GM12874 (cell line): Measurements from ENCODE around the gene ACTR2.
A peak's percentile ranks its signal among the peaks of the same experiment; 100 is the strongest.

Source experiments
- CTCF ChIP-seq: IDR thresholded peaks from 2 replicates; pipeline ENCODE4 v1.5.1; 2011; ENCODE audit warnings: low read depth, mild to moderate bottlenecking, control low read depth, low read length, moderate library complexity; ENCODE audit not compliant: insufficient read depth

Gene ACTR2

GRCh38 chr2:65263986-65264385 lies 36.4 kb downstream of the ACTR2 start:
- no peak for TF ChIP-seq CTCF

GRCh38 chr2:65264821-65265670 lies 37.4 kb downstream of the ACTR2 start:
- TF ChIP-seq CTCF, result peak; percentile 42; the same call in 1 of the 2 replicates

GRCh38 chr2:65265671-65266045 lies 38.0 kb downstream of the ACTR2 start:
- TF ChIP-seq CTCF, result no peak

- TF ChIP-seq CTCF, result no peak
Observed at GRCh38 chr2:65267008-65267407, 39.4 kb downstream of the ACTR2 start.

- TF ChIP-seq CTCF, result no peak
Observed at GRCh38 chr2:65268957-65269356, 41.3 kb downstream of the ACTR2 start.

- TF ChIP-seq CTCF, result no peak
Observed at GRCh38 chr2:65273344-65273743, 45.7 kb downstream of the ACTR2 start.

GRCh38 chr2:65275141-65275915 lies 47.7 kb downstream of the ACTR2 start:
- TF ChIP-seq CTCF, result no peak
